Measurements from ENCODE around the gene FOXK1.

DNA sequence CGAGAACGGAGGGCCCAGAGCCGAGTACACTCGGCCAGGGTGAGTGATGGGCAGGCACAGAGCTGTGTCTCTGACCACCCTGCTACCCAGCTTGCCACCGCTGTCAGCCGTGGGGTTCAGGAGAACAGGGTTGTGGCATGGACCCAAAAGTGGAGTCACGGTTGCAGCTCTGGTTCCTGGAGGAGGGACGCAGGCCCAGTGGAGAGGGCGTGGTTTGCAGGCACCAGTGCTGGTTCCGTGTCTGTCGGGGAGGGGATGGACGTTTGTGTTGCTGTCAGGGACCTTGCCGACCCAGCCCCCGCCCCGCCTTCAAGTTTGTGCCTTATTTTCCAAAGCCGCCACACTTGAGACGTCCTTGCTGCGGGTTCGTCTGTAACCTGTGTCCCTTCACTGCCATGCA lies 48.2 kb downstream of the FOXK1 start:
- TF ChIP-seq, protein P1, sequence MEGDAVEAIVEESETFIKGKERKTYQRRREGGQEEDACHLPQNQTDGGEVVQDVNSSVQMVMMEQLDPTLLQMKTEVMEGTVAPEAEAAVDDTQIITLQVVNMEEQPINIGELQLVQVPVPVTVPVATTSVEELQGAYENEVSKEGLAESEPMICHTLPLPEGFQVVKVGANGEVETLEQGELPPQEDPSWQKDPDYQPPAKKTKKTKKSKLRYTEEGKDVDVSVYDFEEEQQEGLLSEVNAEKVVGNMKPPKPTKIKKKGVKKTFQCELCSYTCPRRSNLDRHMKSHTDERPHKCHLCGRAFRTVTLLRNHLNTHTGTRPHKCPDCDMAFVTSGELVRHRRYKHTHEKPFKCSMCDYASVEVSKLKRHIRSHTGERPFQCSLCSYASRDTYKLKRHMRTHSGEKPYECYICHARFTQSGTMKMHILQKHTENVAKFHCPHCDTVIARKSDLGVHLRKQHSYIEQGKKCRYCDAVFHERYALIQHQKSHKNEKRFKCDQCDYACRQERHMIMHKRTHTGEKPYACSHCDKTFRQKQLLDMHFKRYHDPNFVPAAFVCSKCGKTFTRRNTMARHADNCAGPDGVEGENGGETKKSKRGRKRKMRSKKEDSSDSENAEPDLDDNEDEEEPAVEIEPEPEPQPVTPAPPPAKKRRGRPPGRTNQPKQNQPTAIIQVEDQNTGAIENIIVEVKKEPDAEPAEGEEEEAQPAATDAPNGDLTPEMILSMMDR (IDR thresholded peaks at IDR 0.05; ENCODE audit: insufficient read depth, low read length) = no peak
- TF ChIP-seq, protein P2, sequence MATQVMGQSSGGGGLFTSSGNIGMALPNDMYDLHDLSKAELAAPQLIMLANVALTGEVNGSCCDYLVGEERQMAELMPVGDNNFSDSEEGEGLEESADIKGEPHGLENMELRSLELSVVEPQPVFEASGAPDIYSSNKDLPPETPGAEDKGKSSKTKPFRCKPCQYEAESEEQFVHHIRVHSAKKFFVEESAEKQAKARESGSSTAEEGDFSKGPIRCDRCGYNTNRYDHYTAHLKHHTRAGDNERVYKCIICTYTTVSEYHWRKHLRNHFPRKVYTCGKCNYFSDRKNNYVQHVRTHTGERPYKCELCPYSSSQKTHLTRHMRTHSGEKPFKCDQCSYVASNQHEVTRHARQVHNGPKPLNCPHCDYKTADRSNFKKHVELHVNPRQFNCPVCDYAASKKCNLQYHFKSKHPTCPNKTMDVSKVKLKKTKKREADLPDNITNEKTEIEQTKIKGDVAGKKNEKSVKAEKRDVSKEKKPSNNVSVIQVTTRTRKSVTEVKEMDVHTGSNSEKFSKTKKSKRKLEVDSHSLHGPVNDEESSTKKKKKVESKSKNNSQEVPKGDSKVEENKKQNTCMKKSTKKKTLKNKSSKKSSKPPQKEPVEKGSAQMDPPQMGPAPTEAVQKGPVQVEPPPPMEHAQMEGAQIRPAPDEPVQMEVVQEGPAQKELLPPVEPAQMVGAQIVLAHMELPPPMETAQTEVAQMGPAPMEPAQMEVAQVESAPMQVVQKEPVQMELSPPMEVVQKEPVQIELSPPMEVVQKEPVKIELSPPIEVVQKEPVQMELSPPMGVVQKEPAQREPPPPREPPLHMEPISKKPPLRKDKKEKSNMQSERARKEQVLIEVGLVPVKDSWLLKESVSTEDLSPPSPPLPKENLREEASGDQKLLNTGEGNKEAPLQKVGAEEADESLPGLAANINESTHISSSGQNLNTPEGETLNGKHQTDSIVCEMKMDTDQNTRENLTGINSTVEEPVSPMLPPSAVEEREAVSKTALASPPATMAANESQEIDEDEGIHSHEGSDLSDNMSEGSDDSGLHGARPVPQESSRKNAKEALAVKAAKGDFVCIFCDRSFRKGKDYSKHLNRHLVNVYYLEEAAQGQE (IDR thresholded peaks at IDR 0.05; ENCODE audit: insufficient replicate concordance, low read depth) = no peak
